LNCAP (cell line): ENCODE measurements around the gene ETV1.

Source experiments
- CTCF ChIP-seq: fragments of 450-650 bp; IDR thresholded peaks from 2 replicates; pipeline ENCODE4 v1.5.1; 2017; ENCODE audit warnings: mild to moderate bottlenecking

The ETV1 gene

GRCh38 chr7:13920053-13920697 lies 69.3 kb downstream of the ETV1 start:
- TF ChIP-seq CTCF, result no peak

GRCh38 chr7:13915891-13916290 lies 73.6 kb downstream of the ETV1 start:
- TF ChIP-seq CTCF, result no peak

GRCh38 chr7:13912715-13913278 lies 76.7 kb downstream of the ETV1 start:
- TF ChIP-seq CTCF, result no peak

GRCh38 chr7:13911909-13912308 lies 77.6 kb downstream of the ETV1 start:
- no peak for TF ChIP-seq CTCF

GRCh38 chr7:13910805-13911551 lies 78.5 kb downstream of the ETV1 start:
- TF ChIP-seq CTCF, result no peak

- TF ChIP-seq CTCF, result no peak
Measured at GRCh38 chr7:13908667-13909397, 80.6 kb downstream of the ETV1 start.

GRCh38 chr7:13907831-13908230 lies 81.6 kb downstream of the ETV1 start:
- no peak for TF ChIP-seq CTCF
